Measurements from ENCODE around the gene POLR2L.

- TF ChIP-seq POLR2A (IDR thresholded peaks at IDR 0.05; ENCODE audit: low read length): no peak
- TF ChIP-seq GATA1 (IDR thresholded peaks at IDR 0.05; ENCODE audit: low read depth, low read length): no peak
Measured at GRCh38 chr11:858762-859339, 16.5 kb upstream of the POLR2L start.

All from erythroblast (primary cell).